Measurements from ENCODE around the gene PTPRA.

Gene PTPRA

DNA sequence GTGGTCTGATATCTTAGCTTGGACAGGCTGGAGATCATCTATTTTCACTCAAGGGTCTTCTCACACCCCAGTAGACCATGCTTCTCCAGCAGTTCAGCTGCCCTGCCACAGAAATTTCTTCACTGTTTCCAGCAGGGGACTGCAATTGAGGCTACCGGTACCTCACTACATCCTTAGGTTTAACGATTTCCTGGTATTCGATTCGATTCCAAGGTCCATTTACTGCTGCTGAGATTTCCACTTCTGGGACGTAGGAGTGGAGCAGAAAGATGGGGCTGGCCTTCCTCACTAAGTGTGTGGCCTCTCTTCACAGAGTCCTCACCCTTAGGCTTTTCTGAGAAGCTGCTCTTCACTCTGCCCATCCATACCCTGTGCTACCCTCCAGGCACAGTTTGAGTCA is 26.6 kb upstream of the PTPRA start:
- no peak for DNase-seq
- H3K9ac ChIP-seq (ENCODE audit: low read length) = no peak overlapping the region
- no peak overlapping the region for H3K23ac ChIP-seq (ENCODE audit: low read length)
- H4K91ac ChIP-seq (ENCODE audit: low read depth, low read length) = no peak overlapping the region
- no peak overlapping the region for H3K4me2 ChIP-seq (ENCODE audit: low read length)
- H4K8ac ChIP-seq (ENCODE audit: low read depth, low read length) = no peak overlapping the region
- WGBS (ENCODE audit: extremely low coverage, insufficient coverage, insufficient read length) = no CpG with 5 or more reads among the region's 5 CpGs
- no peaks in the 10 kb centered on the region for H3K27me3 ChIP-seq (ENCODE audit: insufficient read depth, low read length)
- no peaks in the 10 kb centered on the region for H3K79me1 ChIP-seq (ENCODE audit: low read length)
- H3K4ac ChIP-seq (ENCODE audit: low read depth, low read length) = no peak overlapping the region
- no peak overlapping the region for H2AK5ac ChIP-seq (ENCODE audit: low read length)
- H3K14ac ChIP-seq (ENCODE audit: low read length) = no peak overlapping the region
- H2AFZ ChIP-seq (ENCODE audit: insufficient read depth, low read length, poor library complexity) = no peak overlapping the region
- no peak overlapping the region for H2BK120ac ChIP-seq (ENCODE audit: insufficient read depth, low read length, poor library complexity)
- no peak overlapping the region for H2BK12ac ChIP-seq (ENCODE audit: low read length)
- H2BK5ac ChIP-seq (ENCODE audit: low read depth, low read length, poor library complexity) = no peak overlapping the region
- no peaks in the 10 kb centered on the region for H3K4me1 ChIP-seq (ENCODE audit: control insufficient read depth in 1 of 2, insufficient read depth in 2 of 2, low read length in 2 of 2)
- no peaks in the 10 kb centered on the region for H3K79me2 ChIP-seq (ENCODE audit: control insufficient read depth, insufficient read depth, low read length, poor library complexity)
- no peak overlapping the region for H3K27ac ChIP-seq (ENCODE audit: low read depth, low read length)
- H4K12ac ChIP-seq (ENCODE audit: low read depth, low read length) = no peak overlapping the region
- H3K18ac ChIP-seq (ENCODE audit: low read length) = no peak overlapping the region
- peaks cover 0 to 3% of the 10 kb centered on the region in 2 experiments for H3K36me3 ChIP-seq (ENCODE audit: control insufficient read depth in 1 of 2, insufficient read depth in 2 of 2, low read length in 2 of 2)
- no peaks in the 10 kb centered on the region for H3K9me3 ChIP-seq (ENCODE audit: insufficient read depth, low read depth, low read length)
- H3K4me3 ChIP-seq (ENCODE audit: low read depth, low read length) = no peak overlapping the region

DNA sequence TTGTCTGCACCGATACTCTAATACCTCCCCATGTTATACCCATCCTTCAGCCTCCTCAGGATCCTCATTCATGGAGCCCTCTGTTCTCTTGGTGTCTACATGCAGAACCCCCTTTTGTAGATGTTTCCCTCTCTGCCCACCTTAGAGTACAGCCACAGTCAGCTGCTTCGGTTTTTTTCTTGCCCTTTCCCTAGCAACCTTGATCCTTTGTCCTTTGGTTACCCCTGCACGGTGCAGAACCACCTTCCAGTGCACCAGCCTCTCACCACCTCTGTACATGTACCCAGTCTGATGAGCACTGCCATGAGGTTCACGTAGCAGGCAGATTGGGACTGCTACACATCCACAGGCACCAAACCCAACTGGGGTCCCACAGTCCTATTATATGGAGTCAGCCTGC is 25.5 kb upstream of the PTPRA start:
- no peak overlapping the region for H2BK5ac ChIP-seq (ENCODE audit: low read depth, low read length, poor library complexity)
- no peak overlapping the region for H3K4me2 ChIP-seq (ENCODE audit: low read length)
- no peak overlapping the region for H2BK12ac ChIP-seq (ENCODE audit: low read length)
- H3K18ac ChIP-seq (ENCODE audit: low read length) = no peak overlapping the region
- no peak overlapping the region for H2BK120ac ChIP-seq (ENCODE audit: insufficient read depth, low read length, poor library complexity)
- no peak overlapping the region for H2AK5ac ChIP-seq (ENCODE audit: low read length)
- H3K9ac ChIP-seq (ENCODE audit: low read length) = no peak overlapping the region
- peaks cover 0 to 3% of the 10 kb centered on the region in 2 experiments for H3K36me3 ChIP-seq (ENCODE audit: control insufficient read depth in 1 of 2, insufficient read depth in 2 of 2, low read length in 2 of 2)
- DNase-seq = no peak
- H3K4ac ChIP-seq (ENCODE audit: low read depth, low read length) = no peak overlapping the region
- no peak overlapping the region for H3K23ac ChIP-seq (ENCODE audit: low read length)
- no peaks in the 10 kb centered on the region for H3K79me1 ChIP-seq (ENCODE audit: low read length)
- peak overlapping the region; percentile 51 for H3K4me3 ChIP-seq (ENCODE audit: low read depth, low read length)
- no peak overlapping the region for H3K14ac ChIP-seq (ENCODE audit: low read length)
- no peak overlapping the region for H4K91ac ChIP-seq (ENCODE audit: low read depth, low read length)
- WGBS (ENCODE audit: extremely low coverage, insufficient coverage, insufficient read length) = no CpG with 5 or more reads among the region's 4 CpGs
- no peaks in the 10 kb centered on the region for H3K9me3 ChIP-seq (ENCODE audit: insufficient read depth, low read depth, low read length)
- H3K79me2 ChIP-seq (ENCODE audit: control insufficient read depth, insufficient read depth, low read length, poor library complexity) = no peaks in the 10 kb centered on the region
- H4K8ac ChIP-seq (ENCODE audit: low read depth, low read length) = no peak overlapping the region
- H4K12ac ChIP-seq (ENCODE audit: low read depth, low read length) = no peak overlapping the region
- H3K27me3 ChIP-seq (ENCODE audit: insufficient read depth, low read length) = no peaks in the 10 kb centered on the region
- H3K4me1 ChIP-seq (ENCODE audit: control insufficient read depth in 1 of 2, insufficient read depth in 2 of 2, low read length in 2 of 2) = peaks cover 2 to 3% of the 10 kb centered on the region in 2 experiments
- H3K27ac ChIP-seq (ENCODE audit: low read depth, low read length) = no peak overlapping the region
- H2AFZ ChIP-seq (ENCODE audit: insufficient read depth, low read length, poor library complexity) = no peak overlapping the region

DNA sequence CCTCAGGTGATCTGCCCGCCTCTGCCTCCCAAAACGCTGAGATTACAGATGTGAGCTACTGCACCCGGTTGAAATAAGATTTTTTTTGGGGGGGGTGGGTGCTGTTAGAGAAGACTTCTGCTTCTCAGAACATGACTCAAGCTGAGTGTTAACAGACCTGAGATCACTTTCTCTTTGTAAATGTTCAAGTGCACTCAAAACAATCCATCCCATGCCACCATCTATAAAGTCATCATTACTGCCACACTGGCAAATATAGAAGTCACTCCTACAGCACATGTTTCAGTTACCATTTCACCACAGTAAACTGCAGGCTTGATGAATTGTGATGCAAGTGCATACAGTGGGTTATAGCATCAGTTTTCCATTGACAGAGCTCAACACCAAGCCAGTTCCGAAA is 23.8 kb upstream of the PTPRA start:
- H4K12ac ChIP-seq (ENCODE audit: low read depth, low read length) = no peak overlapping the region
- no peak overlapping the region for H3K27ac ChIP-seq (ENCODE audit: low read depth, low read length)
- H3K9ac ChIP-seq (ENCODE audit: low read length) = no peak overlapping the region
- peaks cover 0 to 3% of the 10 kb centered on the region in 2 experiments for H3K36me3 ChIP-seq (ENCODE audit: control insufficient read depth in 1 of 2, insufficient read depth in 2 of 2, low read length in 2 of 2)
- H3K14ac ChIP-seq (ENCODE audit: low read length) = no peak overlapping the region
- WGBS (ENCODE audit: extremely low coverage, insufficient coverage, insufficient read length) = no CpG with 5 or more reads among the region's 4 CpGs
- H3K4me3 ChIP-seq (ENCODE audit: low read depth, low read length) = no peak overlapping the region
- no peak overlapping the region for H3K4me2 ChIP-seq (ENCODE audit: low read length)
- no peaks in the 10 kb centered on the region for H3K79me2 ChIP-seq (ENCODE audit: control insufficient read depth, insufficient read depth, low read length, poor library complexity)
- no peak overlapping the region for H4K91ac ChIP-seq (ENCODE audit: low read depth, low read length)
- H2AK5ac ChIP-seq (ENCODE audit: low read length) = no peak overlapping the region
- DNase-seq = no peak
- no peak overlapping the region for H2AFZ ChIP-seq (ENCODE audit: insufficient read depth, low read length, poor library complexity)
- no peak overlapping the region for H3K23ac ChIP-seq (ENCODE audit: low read length)
- no peaks in the 10 kb centered on the region for H3K79me1 ChIP-seq (ENCODE audit: low read length)
- peaks cover 2 to 3% of the 10 kb centered on the region in 2 experiments for H3K4me1 ChIP-seq (ENCODE audit: control insufficient read depth in 1 of 2, insufficient read depth in 2 of 2, low read length in 2 of 2)
- no peak overlapping the region for H3K18ac ChIP-seq (ENCODE audit: low read length)
- no peaks in the 10 kb centered on the region for H3K27me3 ChIP-seq (ENCODE audit: insufficient read depth, low read length)
- no peak overlapping the region for H2BK120ac ChIP-seq (ENCODE audit: insufficient read depth, low read length, poor library complexity)
- no peaks in the 10 kb centered on the region for H3K9me3 ChIP-seq (ENCODE audit: insufficient read depth, low read depth, low read length)
- no peak overlapping the region for H2BK5ac ChIP-seq (ENCODE audit: low read depth, low read length, poor library complexity)
- H2BK12ac ChIP-seq (ENCODE audit: low read length) = no peak overlapping the region
- H3K4ac ChIP-seq (ENCODE audit: low read depth, low read length) = no peak overlapping the region
- H4K8ac ChIP-seq (ENCODE audit: low read depth, low read length) = no peak overlapping the region

GRCh38 chr20:2851086-2851485 is 22.2 kb upstream of the PTPRA start:
- H3K4me1 ChIP-seq (ENCODE audit: control insufficient read depth in 1 of 2, insufficient read depth in 2 of 2, low read length in 2 of 2) = peaks cover 2 to 3% of the 10 kb centered on the region in 2 experiments
- H4K91ac ChIP-seq (ENCODE audit: low read depth, low read length) = no peak overlapping the region
- no peak overlapping the region for H3K4me3 ChIP-seq (ENCODE audit: low read depth, low read length)
- no peak overlapping the region for H3K9ac ChIP-seq (ENCODE audit: low read length)
- no peak overlapping the region for H3K4ac ChIP-seq (ENCODE audit: low read depth, low read length)
- no peak overlapping the region for H3K27ac ChIP-seq (ENCODE audit: low read depth, low read length)
- no peaks in the 10 kb centered on the region for H3K79me1 ChIP-seq (ENCODE audit: low read length)
- H4K12ac ChIP-seq (ENCODE audit: low read depth, low read length) = no peak overlapping the region
- no peak overlapping the region for H2BK12ac ChIP-seq (ENCODE audit: low read length)
- peaks cover 0 to 3% of the 10 kb centered on the region in 2 experiments for H3K36me3 ChIP-seq (ENCODE audit: control insufficient read depth in 1 of 2, insufficient read depth in 2 of 2, low read length in 2 of 2)
- H2BK5ac ChIP-seq (ENCODE audit: low read depth, low read length, poor library complexity) = no peak overlapping the region
- no peak overlapping the region for H3K23ac ChIP-seq (ENCODE audit: low read length)
- DNase-seq = no peak
- H3K4me2 ChIP-seq (ENCODE audit: low read length) = no peak overlapping the region
- no peaks in the 10 kb centered on the region for H3K27me3 ChIP-seq (ENCODE audit: insufficient read depth, low read length)
- no peak overlapping the region for H4K8ac ChIP-seq (ENCODE audit: low read depth, low read length)
- no peaks in the 10 kb centered on the region for H3K9me3 ChIP-seq (ENCODE audit: insufficient read depth, low read depth, low read length)
- no peak overlapping the region for H2AK5ac ChIP-seq (ENCODE audit: low read length)
- no peak overlapping the region for H3K14ac ChIP-seq (ENCODE audit: low read length)
- no peaks in the 10 kb centered on the region for H3K79me2 ChIP-seq (ENCODE audit: control insufficient read depth, insufficient read depth, low read length, poor library complexity)
- no peak overlapping the region for H3K18ac ChIP-seq (ENCODE audit: low read length)
- H2BK120ac ChIP-seq (ENCODE audit: insufficient read depth, low read length, poor library complexity) = no peak overlapping the region
- no CpG with 5 or more reads among the region's 10 CpGs for WGBS (ENCODE audit: extremely low coverage, insufficient coverage, insufficient read length)
- H2AFZ ChIP-seq (ENCODE audit: insufficient read depth, low read length, poor library complexity) = no peak overlapping the region
